ENCODE results near the gene ERF.

Gene ERF

DNA sequence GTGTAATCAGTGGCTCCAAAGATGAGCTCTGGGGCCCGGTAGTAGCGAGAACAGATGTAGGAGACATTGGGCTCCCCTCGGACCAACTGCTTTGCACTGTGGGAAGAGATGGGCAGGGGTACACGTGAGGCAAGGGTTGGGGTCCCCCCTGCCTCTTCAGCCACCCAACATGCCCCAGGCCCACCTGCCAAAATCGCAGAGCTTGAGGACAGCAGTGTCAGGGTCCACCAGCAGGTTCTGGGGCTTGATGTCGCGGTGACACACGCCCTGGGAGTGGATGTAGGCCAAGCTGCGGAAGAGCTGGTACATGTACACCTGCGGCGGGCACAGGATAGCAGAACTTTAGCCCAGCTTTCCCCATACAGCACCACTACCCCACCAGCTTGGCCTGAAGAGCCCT lies 20.6 kb downstream of the ERF start:
- no peak for DNase-seq

DNA sequence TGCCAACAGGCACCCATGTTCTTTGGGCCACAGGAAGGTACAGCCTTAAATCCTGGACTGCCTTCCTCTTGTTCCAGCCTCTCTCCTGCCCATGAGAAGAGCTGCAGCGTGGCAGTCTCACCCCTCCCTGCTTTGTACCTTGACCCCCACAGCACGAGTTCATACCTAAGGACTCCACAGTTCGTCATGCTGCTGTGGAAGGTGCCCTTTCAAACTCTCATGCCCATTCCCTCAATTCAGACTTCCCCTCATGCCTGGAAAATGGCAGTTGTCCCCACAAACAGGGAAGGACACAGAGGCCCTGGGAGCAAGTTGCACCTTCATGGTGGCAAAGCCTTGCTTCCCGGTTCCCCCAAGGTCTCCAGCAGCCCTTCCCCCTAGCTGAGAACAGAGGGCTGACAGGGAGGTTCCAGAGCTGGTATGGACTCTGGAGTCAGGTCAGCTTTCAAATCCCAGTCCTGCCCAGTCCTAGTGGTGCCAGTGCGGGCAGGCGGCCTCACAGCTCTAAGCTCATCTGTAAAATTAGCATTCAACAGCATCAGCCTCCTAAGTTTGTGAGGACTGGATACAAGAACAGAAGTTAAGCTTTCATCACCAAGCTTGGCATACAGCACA lies 21.1 kb downstream of the ERF start:
- no peak for DNase-seq

GRCh38 chr19:42233106-42233505 lies 21.8 kb downstream of the ERF start:
- no peak for DNase-seq

DNA sequence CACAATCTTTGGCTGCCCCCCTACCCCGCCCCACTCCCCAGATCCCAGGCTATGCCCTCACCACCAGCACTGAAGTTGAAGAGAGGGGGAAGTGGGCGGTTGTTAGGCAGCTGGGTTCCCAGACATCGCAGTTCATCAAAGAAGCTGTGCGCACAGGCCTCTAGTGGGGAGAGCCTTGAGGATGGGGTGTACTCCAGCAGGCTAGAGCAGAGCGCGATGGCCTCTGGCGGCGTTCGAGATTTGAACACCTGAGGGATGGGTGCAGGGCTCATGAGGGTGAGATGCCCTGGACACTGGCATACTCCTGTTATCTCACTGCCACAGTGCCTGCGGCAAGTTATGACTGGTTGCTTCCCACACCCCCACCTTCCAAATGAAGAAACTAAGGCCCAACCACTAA lies 22.5 kb downstream of the ERF start:
- no peak for DNase-seq

DNA sequence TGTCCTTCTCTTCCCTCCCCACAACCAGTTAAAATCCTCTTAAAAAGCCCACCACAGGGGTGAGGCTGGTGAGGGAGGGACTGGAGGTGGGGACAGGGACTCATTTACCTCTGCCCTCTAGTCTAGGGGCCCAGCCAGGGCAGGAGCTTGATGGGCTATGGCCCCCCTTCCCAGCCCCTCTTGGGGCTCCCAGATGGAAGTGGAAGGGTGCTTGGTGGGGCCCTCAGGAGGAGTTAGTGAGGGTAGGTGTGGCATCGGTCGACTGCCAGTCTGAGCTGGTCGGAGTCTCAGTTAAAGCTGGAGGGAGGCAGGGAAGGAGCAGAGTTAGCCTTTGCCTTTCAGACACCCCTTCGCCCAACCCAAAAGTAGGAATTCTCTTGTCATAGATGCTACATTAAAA lies 24.4 kb downstream of the ERF start:
- DNase-seq, result no peak

- DNase-seq, result no peak
Measured at GRCh38 chr19:42229855-42230351, 25.0 kb downstream of the ERF start.

DNA sequence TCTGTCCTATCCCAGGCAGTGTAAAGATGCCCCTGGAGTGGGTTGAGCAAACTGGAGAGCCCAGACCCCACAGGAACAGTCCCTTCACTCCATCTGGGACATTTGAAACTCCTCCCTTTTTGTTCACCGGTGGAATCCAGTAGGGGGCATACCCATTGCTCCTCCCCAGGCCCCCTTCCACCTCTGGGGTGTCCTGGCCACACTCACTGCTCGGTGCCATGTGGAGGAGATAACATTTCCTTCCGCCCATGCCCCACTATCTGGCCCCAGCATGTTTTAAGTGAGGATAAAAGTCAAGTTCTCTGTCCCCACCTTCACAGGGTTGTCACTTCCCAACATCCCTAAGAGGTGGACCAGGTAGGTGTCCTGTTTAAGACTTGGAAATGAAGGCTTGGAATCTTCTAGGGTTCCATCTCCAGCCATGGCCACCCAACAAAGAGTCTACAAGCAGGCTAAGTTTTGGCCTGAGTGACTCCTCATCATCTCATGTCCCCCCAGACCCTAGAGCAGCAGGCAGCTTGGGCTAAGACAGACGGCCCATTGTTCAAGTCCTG lies 25.6 kb downstream of the ERF start:
- DNase-seq, result no peak

DNA sequence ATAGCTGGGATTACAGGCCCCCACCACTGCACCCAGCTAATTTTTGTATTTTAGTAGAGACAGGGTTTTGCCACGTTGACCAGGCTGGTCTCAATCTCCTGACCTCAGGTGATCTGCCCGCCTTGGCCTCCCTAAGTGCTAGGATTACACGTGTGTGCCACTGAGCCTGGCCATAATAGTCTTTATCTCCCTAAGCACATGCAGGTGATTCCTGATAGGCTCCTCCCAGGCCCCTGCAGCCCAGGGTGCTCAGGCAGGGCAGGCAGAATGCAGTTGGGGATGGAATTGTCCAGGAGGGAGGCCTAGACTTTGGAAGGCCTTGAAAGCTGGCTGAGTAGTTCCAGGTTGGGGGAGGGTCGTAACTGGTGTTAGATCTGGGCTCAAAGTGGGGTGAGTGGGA lies 26.3 kb downstream of the ERF start:
- no peak for DNase-seq

GRCh38 chr19:42226886-42227285 lies 28.0 kb downstream of the ERF start:
- DNase-seq, result no peak

DNA sequence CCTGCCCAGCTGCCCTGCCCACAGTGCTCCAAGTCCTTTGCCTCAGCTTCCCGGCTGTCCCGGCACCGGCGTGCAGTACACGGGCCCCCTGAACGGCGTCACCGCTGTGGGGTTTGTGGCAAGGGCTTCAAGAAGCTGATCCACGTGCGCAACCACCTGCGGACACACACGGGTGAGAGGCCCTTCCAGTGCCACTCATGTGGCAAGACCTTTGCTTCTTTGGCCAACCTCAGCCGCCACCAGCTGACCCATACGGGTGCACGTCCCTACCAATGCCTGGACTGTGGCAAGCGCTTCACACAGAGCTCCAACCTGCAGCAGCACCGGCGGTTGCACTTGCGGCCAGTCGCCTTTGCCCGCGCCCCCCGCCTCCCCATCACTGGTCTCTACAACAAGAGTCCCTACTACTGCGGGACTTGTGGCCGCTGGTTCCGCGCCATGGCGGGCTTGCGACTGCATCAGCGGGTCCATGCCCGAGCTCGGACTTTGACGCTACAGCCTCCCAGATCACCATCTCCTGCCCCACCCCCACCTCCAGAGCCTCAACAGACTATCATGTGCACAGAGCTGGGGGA lies 29.1 kb downstream of the ERF start:
- DNase-seq, result no peak

- DNase-seq, result no peak
Measured at GRCh38 chr19:42224940-42225717, 29.8 kb downstream of the ERF start.

DNA sequence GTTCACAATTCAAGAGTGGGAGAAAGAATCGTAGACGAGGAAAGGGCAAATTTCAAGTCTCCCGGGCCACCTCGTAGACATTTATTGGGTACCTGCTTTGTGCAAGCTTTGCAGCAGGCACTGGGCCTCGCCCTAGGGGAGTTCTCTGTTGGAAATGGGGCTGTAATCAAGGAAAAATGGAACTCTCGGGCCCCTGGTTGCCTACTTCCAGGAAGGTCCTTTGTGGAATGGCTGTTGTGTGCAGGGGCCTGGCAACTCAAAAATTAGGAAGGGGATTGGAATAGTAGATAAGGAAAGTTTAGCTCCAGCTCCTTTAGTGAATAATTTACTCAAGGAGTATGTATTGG lies 34.2 kb downstream of the ERF start:
- DNase-seq, result no peak

- DNase-seq, result peak; percentile 94
Measured at GRCh38 chr19:42219812-42220750, 34.8 kb downstream of the ERF start, which contains the start of gene ZNF526. Gene ZNF526, plus strand, starts transcription at chr19:42220312. Its CDS starts 4,092 bp downstream, at chr19:42224404.

DNA sequence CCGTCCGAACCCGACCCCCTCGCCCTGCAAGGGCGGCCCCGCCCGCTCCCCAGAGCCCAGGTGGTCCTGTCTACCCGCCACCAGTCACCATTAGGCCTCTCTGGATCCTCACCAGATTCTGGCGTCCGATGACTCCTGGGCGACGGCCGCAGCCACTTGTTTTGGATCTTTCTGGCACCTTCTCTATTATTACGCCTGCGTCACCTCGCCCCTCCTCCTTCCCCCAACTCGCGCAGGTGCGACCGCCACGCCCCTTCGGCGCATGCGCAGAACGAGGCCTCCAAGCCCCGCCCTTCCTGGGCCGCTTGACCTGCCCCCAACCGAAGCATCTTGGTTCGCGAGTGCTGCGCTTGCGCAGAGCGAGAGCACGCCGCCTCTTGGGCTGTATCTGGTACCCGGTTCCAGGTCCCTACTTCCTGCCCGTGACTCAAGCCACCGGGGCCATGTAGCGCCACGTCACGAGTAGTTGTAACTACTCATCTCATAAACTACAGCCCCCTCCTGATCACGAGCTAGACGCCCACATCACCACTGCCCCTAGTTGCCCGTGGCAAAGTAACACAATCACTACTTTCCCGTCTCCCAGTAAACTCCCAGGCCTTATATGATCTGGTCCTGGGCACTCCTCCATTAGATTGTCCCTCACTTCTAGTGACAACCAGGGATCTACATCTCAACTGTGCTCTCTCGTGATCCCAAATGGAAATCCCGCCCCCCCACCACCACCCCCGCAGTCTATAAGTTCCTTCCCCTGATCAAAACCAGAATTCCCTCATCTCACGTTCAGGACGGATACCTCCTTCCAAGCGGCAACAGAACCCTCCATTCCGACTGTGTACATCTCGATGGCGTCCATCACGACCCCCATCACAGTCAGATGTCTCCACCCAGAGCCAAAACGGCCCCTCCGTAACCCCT lies 37.1 kb downstream of the ERF start, which contains the start of gene DEDD2:
DEDD2 (minus strand) TSS at position 158 of the 918 bp plus-strand sequence. CDS start 670 bp downstream, outside the sequence.
- peak; percentile 93 for DNase-seq

DNA sequence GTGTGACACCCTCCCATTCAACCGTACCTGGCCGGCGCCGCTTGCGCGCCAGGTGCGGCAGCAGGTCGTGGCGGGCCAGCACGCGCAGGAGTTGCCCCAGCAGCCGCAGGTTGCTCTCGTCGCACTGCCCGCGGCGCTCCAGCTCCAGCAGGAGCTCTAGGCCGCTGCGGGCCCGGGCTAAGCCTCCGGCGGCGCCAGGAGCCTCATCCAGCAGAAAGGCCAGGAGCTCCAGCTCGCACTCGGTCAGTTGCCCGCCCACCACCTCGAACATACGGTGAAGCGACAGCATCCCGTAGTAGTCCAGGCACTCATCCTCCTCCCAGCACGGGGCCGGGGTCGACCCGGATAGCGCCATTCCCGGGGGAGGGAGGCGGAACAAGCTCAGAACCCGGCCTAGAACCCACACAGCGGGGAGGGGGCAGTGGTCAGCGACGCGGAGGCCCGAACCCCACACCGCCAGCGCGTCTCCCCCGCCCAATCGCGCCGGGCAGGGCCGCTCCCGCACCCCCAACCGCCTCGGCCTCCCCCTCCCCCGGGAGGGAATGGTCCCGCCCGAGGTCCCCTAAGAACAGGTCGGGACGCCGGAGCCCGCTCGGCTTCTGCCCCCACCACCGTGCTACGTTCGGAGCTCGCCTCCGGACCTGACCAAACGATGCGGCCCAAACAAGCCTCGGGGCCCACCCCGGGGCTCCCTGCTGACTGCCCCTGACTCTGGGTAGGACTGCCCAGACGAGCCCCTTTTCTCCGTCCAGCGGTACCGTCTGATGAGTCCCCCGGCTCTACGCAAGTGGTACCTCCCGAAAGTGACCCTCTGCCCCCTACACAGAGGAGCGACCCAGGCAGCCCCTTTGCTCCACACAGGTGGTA lies 38.0 kb downstream of the ERF start:
- no peak for DNase-seq

GRCh38 chr19:42214810-42215485 lies 40.0 kb downstream of the ERF start:
- no peak for DNase-seq

DNA sequence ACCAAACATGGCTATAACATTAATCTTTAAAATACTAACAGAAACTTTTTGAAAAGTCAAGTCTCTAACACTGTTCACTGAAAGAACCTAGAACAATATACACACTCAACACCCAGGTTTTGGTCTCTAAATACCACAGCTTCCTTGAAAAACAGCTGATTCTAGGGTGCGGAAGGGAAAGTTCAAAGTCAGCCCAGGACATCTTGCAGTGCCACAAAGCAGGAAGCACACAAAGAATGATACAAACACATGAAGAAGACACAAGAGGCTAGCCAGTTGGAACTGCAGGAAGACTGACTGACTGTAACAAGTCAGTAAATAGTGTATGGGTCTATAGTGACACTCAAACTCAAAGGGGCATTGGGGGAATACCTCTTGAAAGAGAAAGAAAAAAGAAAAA lies 42.0 kb downstream of the ERF start:
- DNase-seq, result no peak

DNA sequence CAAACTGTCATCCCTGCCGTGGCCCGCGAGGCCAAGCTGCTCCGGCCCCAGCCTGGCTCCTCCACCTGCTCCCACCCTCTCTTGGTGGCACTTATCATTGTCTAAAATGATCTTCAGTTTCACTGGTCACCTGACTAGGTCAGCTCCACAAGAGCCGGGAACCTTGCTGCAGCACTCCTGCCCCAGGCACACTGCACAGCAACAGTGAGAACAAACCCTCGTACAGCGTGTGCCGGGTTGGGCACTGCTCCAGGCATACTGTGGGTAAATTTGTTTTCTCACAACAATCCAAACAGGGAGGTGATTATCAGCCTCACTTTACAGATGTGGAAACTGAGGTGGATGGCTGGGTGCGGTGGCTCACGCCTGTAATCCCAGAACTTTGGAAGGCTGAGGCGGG lies 46.3 kb downstream of the ERF start:
- no peak for DNase-seq

DNA sequence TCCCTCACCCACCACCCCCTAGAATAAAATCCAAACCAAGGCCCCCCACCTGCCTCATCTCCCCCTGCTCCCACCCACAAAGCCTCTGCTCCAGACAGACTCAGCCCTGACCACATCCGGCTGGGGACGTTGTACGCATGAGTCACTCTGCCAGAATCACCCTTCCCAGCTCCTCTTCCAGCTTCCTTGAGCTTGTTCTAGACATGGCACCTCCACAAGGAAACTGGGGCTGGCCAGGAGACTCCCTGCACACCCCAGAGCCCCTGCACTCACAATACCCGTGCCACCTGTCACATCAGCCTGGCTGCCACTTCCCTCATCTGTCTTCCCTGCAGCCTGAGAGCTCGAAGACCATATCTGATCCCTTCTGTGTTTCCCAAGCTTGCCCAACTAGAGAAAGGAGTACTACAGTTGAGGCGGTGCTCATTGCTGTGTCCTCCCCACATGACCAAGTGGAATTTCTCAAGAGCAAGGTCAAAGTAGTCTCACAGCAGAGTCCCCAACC lies 47.1 kb downstream of the ERF start:
- DNase-seq, result no peak

Data from NCI-H345 (cell line).